ENCODE data around the gene ASZ1.

DNA sequence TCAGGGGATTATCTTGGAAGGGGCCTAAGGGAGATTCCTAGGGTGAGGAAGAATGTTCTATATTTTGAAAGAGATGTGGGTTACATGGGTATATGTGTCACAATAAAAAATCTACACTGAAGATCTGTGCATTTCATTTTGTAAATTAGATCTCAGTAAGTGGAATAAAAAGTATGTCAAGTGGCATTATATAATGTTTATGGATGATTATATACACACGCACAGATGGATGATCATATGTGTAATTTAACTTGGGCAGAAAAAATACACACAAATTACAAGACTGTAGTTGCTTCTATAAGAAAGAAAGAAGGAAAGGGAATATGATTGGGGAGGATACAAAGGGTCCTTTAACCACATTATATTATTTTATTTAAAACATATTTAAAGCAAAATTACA lies 18.5 kb downstream of the ASZ1 start:
- TF ChIP-seq GLIS3 (CRISPR knock-in tag; IDR thresholded peaks at IDR 0.05) (no peak), BACH2 (CRISPR knock-in tag; IDR thresholded peaks at IDR 0.05; ENCODE audit: borderline replicate concordance) (no peak), ZNF565 (CRISPR knock-in tag; conservative IDR thresholded peaks at IDR 0.05; ENCODE audit: low read depth) (no peak), ARNTL (CRISPR knock-in tag; IDR thresholded peaks at IDR 0.05; ENCODE audit: borderline replicate concordance, low read depth) (no peak)
- TF ChIP-seq, protein P1, sequence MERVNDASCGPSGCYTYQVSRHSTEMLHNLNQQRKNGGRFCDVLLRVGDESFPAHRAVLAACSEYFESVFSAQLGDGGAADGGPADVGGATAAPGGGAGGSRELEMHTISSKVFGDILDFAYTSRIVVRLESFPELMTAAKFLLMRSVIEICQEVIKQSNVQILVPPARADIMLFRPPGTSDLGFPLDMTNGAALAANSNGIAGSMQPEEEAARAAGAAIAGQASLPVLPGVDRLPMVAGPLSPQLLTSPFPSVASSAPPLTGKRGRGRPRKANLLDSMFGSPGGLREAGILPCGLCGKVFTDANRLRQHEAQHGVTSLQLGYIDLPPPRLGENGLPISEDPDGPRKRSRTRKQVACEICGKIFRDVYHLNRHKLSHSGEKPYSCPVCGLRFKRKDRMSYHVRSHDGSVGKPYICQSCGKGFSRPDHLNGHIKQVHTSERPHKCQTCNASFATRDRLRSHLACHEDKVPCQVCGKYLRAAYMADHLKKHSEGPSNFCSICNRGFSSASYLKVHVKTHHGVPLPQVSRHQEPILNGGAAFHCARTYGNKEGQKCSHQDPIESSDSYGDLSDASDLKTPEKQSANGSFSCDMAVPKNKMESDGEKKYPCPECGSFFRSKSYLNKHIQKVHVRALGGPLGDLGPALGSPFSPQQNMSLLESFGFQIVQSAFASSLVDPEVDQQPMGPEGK (CRISPR knock-in tag; IDR thresholded peaks at IDR 0.05; ENCODE audit: borderline replicate concordance), result no peak
- TF ChIP-seq, protein P2, sequence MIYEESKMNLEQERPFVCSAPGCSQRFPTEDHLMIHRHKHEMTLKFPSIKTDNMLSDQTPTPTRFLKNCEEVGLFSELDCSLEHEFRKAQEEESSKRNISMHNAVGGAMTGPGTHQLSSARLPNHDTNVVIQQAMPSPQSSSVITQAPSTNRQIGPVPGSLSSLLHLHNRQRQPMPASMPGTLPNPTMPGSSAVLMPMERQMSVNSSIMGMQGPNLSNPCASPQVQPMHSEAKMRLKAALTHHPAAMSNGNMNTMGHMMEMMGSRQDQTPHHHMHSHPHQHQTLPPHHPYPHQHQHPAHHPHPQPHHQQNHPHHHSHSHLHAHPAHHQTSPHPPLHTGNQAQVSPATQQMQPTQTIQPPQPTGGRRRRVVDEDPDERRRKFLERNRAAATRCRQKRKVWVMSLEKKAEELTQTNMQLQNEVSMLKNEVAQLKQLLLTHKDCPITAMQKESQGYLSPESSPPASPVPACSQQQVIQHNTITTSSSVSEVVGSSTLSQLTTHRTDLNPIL (CRISPR knock-in tag; IDR thresholded peaks at IDR 0.05; ENCODE audit: low read depth), result no peak
- TF ChIP-seq, protein P3, sequence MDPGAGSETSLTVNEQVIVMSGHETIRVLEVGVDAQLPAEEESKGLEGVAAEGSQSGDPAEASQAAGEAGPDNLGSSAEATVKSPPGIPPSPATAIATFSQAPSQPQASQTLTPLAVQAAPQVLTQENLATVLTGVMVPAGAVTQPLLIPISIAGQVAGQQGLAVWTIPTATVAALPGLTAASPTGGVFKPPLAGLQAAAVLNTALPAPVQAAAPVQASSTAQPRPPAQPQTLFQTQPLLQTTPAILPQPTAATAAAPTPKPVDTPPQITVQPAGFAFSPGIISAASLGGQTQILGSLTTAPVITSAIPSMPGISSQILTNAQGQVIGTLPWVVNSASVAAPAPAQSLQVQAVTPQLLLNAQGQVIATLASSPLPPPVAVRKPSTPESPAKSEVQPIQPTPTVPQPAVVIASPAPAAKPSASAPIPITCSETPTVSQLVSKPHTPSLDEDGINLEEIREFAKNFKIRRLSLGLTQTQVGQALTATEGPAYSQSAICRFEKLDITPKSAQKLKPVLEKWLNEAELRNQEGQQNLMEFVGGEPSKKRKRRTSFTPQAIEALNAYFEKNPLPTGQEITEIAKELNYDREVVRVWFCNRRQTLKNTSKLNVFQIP (CRISPR knock-in tag; IDR thresholded peaks at IDR 0.05; ENCODE audit: borderline replicate concordance, low read depth), result no peak

All from SK-N-SH treated with all-trans-retinoic acid at 6 μM for 48 hours (cell line).